Stimulated activated CD4-positive, alpha-beta T cell treated with anti-CD3 and anti-CD28 coated beads, Interleukin-4, amount 100 ng/mL, for 24 hours (primary cell): Measurements from ENCODE around the gene RGL4.
"Not testable (repeated sequence)": the region's sequence is repeated elsewhere in the genome, so short reads cannot be mapped to it uniquely, and the experiment has no call there.

Source experiments
- DNase-seq: peaks from one replicate; pipeline ENCODE4 v3.0.0-alpha.2; 2020

The RGL4 gene, protein sequence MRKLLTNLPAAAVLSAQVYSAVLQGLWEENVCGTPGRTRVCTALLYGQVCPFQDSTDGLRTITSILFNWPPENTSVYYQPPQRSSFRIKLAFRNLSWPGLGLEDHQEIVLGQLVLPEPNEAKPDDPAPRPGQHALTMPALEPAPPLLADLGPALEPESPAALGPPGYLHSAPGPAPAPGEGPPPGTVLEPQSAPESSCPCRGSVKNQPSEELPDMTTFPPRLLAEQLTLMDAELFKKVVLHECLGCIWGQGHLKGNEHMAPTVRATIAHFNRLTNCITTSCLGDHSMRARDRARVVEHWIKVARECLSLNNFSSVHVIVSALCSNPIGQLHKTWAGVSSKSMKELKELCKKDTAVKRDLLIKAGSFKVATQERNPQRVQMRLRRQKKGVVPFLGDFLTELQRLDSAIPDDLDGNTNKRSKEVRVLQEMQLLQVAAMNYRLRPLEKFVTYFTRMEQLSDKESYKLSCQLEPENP

DNA sequence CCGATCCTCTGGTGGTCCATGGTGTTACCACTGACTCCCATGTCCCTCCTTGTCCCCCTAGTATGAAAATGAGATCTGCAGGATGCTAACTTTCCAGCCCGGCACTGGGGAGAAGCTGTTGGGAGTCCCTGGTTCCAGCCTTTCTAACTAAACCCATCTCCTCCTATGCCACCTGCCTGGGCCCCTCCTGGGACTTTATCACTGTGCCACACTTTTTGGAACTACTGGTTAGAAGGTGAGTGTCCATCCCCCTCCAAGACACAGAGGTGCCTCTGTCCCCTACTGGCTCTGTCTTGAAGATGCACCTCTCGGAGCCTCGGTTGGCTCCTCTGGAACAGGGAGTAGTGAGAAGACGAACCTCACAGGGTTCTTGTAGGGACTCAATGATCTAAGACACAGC is at the start of gene RGL4:
TSS of gene RGL4 (plus strand) at position 301 of the 400 bp plus-strand sequence. CDS start 1,018 bp downstream, outside the sequence.
- DNase-seq: no peak

DNA sequence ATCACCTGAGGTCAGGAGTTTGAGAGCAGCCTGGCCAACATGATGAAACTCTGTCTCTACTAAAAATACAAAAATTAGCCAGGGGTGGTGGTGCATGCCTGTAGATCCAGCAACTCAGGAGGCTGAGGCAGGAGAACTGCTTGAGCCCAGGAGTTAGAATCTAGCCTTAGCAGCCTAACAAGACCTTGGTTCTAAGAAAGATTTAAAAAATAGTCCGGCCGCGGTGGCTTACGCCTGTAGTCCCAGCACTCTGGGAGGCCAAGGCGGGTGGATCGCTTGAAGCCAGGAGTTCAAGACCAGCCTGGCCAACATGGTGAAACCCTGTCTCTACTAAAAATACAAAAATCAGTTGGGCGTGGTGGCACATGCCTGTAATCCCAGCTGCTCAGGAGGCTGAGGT is 44.3 kb upstream of the RGL4 start:
- DNase-seq: not testable (repeated sequence)

DNA sequence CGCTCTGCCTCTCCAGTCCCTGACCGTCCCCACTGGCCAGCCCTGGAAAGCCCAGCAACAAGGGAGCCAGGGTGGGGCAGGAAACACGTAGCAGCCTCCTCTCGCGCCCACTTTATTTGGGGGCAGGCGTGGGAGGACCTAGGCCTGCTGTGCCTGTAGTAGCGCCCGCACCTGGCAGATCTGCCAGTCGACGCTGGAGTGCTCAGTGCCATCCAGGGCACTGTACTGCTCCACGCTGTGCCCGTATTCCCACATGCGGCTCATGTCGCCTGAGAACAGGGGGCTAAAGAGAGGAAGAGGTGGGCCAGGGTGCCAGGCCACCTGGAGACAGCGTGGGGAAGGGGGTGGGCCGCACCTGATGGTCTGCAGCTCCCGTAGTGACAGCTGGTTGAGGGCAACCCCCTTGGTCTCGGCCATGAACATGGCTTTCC is 41.7 kb upstream of the RGL4 start:
- no peak for DNase-seq

DNA sequence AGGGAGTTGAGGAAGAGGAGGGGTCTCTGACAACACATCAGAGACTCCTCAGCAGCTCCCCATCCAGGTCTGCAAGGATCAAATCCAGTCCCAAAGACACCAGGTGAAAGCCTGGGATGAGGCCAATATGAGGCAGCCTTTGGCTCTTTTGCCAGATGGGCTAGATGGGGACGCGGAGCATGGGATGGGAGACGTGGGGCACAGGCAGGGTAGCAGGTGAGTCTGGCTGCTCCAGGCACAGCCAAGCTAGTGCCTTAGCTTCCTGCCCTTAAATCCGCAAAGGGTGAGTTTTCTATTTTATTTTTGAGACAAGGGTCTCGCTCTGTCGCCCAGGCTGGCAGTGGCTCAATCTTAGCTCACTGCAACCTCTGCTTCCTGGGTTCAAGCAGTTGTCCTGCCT is 39.1 kb upstream of the RGL4 start:
- DNase-seq: no peak

DNA sequence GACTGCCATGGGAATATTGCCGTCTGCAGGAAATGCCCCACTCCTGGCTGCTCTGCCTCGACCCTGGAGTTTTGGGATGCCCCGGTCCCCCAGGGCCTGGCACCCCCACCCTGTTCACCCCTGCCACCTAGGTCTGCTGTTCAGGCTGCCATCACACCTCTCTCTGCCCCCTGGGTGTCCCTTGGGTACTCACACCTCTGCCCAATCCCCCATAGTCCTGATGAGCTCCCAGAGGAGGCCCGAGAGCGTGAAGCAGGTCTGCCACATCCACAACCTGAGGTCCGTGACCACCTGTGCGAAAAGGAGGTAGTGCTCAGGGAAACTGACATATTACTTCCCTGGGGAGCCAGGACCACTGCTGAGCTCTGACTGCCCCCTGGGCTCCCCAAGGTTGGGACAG is 38.5 kb upstream of the RGL4 start:
- no peak for DNase-seq

DNA sequence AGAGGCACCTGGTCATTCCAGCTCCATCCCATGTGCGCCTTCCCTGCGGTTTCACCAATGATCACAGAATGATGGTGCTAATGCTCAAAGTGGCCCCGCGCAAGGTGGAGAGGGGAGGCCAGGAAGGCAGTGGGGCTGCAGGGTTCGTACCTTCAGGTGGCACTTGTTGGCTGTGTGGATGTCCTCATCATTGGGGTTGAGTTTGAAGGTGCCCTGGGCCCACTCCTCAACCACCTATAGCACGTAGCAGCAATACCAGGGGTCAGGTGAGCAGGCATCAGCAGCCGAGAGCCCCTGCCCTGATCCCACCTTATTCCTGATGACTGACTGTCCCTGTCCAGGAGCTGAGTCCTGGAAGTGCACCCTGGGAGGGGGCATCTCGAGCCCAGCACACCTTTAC is 38.1 kb upstream of the RGL4 start:
- no peak for DNase-seq

DNA sequence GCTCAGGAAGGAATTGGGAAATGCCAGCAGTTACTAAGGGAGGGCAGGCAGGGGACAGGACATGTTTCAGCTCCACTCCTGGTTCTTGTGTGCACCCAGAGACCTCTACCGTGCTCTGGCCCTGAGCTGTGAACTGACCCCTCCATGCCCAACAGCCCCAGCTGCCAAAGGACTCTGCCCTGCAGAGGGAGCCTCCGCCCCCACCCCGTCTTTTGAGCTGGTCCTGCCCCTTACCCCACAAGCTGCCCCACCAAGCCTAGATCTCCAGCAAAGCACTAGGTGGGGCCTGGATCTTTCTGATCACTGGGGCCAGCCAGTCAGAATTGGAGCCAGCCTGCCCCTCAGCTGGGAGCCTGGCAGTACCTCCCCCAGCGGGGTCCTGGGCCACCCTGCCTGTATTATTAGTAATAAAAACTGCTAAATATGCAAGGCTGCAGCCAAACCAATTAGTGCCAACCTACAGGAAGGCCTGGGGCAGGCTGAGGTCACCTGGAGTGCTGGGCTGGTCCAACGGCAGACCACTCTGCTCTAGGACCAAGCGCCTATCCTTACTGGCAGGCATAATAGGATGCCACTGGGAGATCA is 34.8 kb upstream of the RGL4 start:
- no peak for DNase-seq

DNA sequence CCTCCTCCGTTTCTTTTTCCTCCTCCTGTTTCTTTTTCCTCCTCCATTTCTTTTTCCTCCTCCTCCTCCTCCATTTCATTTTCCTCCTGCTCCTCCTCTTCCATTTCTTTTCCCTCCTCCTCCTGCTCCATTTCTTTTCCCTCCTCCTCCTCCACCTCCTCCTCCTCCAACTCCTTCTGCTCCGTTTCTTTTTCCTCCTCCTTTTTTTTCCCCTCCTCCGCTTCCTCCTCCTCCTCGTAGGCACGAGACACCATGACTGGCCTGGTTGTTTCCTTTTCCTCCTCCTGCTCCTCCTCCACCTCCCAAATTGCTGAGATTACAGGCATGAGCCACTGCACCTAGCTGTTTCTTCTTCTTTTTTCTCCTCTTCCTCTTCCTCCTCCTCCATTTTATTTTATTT is 33.1 kb upstream of the RGL4 start:
- no peak for DNase-seq

DNA sequence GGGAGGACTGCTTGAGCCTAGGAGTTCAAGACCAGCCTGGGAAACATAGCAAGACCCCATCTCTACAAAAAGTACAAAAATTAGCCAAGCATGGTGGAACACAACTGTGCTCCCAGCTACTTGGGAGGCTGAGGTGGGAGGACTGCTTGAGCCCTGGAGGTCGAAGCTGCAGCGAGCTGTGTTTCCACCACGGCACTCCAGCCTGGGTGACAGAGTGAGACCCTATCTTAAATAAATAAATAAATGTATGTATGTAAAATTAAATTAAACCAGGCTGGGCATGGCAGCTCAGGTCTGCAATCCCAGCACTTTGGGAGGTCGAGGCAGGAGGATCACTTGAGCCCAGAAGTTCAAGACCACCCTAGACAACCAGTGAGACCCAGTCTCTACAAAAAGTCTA is 30.4 kb upstream of the RGL4 start:
- not testable (repeated sequence) for DNase-seq

DNA sequence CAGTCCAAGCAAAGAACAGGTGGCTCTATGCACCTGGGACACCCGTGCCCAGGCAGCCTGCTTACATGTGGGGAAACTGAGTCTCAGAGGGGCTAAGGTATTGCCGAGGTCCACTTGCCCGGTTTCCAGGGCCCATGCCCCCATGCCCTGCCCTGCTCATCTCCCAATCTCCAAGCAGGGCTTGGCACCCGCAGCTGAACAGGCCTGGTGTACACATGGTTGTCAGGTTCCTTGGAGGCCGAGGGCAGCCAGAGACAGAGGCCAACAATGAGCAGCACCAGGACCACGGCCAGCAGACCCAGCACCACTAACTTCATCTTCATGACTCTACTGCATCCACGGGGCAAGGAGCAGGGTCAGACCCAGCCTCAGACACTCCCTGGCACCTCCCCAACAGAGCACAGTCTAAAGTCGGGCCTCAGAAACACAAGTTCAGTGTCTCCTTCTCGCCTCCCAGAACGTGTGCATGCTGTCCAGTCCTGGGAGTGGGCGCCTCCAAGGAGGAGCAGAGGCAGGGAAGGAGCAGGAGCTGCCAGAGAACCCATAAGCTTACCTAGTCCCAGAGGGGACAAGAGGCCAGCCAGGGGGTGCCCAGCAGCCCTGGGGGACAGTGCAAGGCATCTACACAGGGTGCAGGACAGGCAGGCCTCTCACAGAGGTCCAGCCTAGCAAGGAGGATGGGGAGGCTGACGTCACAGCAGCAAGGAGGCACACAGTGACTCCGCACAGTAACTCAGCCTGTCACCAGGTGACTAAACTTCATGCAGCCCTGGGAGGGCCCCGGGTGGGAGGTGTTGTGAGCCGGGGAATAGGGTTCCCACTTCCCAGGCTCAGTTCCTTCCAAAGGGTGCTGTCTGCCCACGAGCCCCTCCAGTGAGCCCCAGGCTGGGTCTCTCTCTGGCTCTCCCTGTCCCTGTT is 20.2 kb upstream of the RGL4 start:
- DNase-seq: no peak

DNA sequence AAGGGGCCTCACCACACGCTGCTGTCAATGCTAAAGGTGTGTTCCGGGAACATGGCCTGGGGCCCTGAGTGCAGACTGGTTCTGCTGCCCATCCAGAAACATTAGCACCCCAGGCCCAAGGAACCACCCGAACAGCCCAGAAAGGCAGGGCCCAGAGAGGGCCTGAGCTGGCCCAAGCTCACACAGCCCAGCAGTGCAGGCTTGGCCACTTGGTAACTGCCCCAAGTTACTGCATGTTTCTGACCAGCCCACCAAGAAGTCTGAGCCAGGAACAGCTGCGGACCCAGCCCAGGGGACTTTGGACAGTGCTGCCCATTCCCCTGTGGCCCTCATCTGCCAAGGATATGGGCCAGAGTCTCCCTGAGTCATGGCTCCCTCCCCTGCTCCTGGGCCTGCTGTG is 19.4 kb upstream of the RGL4 start:
- not testable (repeated sequence) for DNase-seq

DNA sequence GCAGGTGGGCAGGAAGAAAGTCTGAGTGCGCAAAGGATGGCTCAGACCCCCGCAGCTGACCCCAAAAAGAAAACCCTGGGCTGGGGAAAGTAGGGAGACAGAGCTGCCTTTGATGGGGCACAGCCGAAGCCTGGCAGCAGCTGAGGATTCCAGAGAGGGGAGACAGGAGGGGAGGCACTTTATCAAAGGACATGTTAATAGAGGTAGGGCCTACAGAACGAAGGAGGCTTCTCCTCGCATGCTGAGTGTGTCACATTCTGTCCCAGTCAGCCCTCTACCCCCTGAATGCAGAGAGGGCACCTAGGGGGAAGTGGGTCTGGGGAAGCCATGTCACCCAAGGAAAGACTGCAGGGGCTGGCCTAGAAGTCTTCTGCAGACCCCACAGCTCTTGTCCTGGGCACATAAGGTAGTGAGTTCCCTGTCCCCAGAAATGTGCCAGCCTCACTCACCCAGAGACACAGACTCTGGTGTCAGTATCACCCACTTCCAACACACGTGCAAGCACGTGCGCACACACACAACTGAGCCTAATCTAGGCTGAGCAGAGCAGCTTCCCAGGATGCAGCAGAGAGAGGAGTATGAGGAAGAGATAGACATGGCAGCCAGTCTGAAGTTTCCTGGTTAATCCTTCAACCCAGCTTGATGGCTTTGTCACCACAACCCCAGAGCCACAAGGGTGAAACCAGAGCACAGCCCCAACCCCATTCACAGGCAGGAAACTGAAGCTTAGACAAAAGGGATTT is 18.3 kb upstream of the RGL4 start:
- DNase-seq: not testable (repeated sequence)

DNA sequence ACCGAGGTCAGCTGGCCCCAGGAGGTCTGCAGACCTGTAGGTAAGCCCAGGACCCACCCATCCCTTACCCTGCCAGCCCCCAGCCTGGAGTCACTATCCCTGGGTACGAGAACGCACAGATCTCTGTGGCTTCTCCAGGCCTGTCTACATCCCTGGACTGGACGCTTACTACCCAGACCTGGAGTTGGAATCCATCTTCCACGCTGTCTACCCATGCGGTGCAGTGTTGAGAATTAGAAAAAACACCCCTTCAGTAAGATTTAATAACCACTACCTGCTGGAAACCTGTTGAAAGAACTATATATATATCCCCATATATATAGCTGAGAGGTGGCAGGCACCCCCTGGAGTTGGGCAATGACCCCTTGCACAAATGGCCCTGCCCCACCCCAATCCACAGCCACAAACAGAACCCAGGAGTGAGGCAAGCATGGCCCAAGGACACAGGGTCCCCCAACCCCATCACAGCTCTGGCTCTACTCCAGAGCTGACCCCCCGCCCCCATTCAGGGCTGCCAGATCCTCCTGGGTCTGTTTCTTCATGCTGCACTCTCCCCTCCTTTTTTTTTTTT is 17.7 kb upstream of the RGL4 start:
- no peak for DNase-seq

DNA sequence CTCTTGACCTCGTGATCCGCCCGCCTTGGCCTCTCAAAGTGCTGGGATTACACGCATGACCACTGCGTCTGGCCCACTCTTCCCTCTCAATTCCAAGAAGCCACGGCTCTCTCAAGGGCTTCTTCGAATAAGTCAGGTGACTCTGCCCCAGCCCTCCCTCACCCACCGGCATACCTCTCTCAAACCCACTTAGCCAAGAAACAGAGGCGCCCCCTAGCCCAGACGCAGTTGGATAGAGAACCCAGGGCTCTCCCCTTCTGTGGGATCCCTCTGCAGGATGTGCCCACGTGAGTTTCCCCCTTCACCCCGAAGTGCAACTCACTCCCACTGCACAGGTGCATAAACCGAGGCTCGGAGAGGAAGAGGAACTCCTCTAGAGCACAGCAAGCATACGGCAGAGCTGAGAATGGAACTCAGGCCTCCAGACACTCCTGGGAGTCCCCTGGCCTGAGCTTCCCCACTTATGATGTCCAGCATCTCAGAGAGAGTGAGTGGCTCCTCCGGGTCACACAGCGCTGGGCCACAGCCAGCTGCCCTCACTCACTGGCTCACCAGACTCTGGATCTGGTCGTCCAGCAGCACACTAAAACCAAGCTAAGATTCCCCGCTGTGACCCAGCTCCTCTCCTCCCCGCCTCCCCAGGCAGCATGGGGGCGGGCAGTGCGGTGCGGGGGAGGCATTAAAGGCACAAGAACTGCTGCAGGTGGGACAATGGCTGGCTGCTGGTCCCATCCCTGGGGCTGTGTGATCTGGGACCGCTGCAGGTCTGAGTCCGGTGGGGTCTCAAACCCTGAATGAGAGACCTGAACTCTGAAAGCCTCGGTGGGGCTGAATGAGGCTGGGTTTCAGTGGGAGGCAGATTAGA is 16.8 kb upstream of the RGL4 start:
- no peak for DNase-seq

DNA sequence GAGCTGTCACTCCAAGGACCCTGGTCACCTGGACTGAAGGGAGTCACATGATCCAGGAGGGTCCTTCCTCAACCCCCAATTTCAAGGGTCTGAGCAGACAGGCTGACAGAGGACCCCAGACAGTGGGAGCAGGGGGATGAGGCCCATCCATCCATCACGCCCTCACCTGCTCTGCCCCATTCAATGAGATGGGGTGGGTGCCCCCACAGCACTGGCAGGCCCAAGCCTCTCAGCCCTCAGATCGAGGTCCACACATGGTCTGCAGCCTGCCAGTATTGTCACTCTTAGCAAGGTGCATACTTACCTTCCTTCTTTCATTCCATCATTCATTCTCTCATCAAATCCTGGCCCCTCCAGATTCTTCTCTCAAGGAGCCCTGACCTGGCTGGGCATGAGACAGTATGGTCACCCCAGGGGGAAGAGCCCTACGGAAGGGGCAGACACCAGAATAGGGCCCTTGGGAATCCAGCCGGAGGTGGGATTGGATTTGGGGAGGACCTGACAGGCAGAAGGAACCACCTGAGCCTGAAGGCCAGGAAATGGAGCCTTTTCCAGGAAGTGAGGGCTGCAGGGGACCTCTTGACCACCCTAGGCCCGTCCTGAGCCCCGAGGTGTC is 15.8 kb upstream of the RGL4 start:
- DNase-seq: not testable (repeated sequence)

DNA sequence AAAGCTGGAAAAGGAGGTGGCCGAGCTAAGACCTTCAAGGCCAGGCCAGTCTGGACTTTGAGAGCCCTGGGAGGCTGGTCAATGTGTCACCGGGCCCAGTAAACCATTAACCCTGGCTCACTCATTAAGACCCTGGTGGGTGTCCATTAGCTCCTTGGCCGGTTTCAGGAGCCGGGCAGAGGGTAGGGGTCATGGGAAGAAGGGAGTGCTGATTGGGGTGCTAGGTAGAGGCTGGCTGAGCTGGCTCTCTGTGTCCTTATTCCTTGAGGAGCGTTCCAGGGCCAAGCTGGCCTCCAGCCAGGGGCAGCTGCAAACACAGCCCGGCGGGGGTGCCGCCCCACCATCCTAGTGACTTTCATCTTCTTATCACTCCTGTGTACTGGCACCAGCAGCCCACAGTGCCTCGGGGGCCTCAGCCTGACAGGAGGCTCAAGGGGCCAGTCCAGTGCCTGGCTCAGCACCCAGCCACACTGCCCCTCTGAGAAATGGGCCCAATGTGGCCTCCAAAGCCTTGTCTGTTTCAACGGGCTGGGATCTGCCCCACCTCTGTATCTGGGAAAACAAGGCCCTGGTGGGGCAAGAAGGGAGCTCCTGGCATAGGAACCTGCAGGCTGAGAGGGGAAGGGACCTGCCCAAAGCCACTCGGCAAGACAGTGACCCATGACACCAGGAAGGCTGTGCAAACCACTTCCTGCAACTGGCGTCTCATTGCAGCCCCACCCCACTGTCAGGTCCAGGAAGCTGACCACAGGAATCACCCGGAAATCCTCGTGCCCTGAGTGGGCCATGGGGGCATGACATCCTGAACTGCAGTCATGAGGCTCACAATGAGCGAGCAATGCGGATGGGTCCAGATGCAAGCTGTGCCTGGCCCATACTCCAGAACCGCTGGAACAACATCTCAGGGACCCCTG is 15.1 kb upstream of the RGL4 start:
- DNase-seq: no peak

DNA sequence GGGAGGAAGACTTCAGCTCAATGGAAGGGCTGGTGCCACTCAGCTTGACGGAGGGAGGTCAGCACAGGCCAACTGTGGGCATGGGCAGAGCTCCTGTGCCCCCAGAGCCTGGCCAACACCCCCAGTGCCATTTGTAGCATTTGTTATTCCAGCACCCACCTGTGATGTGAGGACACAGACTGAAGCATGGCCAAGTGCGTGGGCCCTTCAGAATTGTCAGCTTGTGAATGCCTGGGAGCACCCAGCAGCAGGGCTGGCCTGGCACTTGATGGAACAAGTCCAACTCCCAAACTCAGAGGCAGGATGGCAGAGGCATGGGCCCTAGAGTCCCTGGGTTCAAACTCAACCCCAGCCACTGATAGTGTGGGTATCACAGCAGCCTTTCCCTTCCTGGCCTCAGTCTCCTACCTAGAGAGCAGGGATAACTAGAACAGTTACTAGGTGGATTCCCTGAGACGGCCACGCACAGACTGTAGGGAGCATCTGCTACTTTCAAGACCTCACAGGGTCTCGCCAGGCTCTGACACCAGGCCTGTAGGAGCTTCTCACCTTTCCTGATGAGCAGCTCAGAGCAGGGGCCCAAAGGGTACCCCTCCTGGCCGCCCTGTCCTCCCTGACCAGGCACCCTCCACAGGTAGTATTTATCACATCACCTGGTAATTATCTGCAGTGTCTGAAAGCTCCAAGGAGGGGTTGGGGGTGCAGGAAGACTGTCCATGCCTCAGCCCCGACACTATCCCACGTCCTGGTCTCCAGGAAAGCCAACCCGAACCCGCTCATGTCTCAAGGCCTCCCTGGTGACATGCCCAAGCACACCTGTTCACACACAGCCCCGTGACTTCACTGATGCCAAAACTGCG is 13.7 kb upstream of the RGL4 start:
- not testable (repeated sequence) for DNase-seq

DNA sequence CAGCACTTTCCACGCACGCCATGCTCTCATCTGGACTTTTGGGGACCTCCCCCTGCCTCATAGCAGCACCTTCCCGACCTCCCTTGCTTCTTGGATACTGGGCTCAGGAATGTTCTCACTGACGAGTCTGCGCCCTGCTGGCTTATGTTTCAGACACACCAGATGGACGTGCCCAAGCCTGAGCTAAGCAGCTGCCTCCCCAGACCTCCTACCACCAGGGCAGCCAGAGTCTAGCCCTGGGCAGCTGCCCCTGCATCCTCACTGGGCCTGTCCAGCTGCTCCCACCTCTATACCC is 13.2 kb upstream of the RGL4 start:
- no peak for DNase-seq

DNA sequence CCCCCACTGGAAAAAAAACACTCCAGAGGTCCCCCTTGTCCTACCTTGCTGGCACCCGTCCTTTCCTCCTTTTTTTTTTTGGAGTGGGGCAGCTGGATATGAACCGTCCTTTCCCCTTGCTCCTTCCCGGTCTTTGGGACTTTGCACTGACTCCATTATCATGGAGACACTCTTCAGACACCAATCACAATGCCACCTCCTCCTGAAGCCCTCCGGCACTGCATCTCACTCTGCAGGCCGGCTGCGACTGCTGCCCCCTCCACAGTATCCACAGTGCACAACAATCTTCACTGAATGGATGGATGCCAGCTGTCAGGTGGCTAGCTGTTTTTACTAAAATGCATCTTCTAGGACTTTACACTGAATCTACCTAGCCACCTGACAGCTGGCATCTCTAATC is 12.7 kb upstream of the RGL4 start:
- no peak for DNase-seq
